ENCODE measurements around the gene TOMM5.

DNA sequence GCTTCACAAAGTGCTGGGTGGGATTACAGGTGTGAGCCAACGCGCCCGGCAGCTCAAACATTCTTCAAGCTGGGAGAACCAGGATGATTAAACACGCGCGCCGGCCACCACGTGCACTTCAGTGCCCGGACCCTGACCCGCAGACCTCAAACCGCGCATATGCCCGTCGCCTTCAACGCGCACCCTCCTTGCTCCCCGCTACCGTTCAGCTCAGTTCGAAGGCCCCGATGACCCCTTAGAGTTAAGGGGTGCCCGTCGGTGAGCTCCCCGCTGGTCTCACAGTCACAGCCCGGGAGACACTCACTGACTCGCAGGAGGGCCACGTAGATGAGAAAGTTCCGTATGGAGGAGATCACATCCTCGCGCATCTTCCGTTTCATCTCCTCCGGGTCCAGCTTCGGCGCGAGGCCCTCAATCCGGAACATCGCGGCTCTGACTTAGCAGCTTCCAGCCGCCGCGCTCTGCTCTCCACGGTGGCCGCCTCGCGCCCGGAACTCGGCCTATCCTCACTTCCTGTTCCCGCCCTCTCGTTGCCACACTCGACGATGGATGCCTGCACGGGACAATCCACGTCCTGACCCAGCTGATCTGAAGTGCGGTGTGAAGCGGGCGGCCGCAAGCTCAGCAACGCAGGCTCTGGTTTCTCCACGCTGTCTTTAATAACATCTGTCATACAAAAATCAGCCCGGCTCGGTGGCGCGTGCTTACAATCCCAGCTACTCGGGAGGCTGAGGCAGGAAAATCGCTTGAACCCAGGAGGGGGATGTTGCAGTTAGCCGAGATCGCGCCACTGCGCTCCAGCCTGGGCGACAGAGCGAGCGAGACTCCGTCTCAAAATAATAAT is at the start of gene TOMM5:
- no peak for TF ChIP-seq CTCF (IDR thresholded peaks at IDR 0.05)
- TF ChIP-seq POLR2A (IDR thresholded peaks at IDR 0.05): peak; percentile 64
